ENCODE data around the gene IQSEC1. TPM values are rescaled to one million over a fixed set of nuclear protein-coding genes. Genes with fewer than 3 reads are reported as not detected.

IQSEC1 gene
- total RNA-seq, result 10 to 100 TPM; 38.6 to 39.3 TPM

DNA sequence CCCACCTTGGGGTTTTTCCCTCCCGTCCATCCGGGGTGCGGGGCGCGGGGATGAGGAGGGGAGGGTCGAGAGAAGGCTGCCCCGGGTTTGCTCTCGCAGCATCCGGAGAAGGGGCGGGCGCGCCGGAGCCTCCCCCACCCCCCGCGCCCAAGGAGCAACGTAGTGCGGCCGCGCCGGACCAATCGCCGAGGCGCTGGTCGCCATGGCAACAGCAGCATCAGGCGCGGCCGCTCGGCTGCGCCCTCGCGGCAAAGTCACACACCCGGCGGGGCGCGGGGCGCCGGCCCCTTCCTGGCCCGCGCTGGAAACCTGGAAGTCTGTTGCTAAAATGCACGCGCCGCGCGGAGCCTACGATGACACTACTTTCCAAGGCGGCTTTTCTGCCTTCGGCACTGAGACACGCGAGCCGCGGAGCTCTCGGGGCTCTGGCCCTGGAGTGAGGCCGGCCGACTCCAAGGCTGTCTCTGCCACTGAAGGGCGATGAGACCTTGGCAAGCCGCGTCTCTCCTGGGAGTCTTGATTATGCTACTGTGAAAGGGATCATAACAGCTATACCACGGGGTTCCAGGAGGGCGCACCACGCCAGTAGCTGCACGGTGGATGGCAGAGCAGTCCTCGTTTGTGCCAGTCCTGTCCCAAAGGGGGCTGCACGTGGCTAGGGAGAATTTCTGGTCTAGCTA, at the start of gene IQSEC1:
Gene IQSEC1 (minus strand): TSS at position 104 of the 680 bp plus-strand sequence. CDS start 415 bp downstream, outside the sequence.
- intact Hi-C loops (cut with micrococcal nuclease), result no loop called here
- Mint-ChIP-seq H3K27me3 (ENCODE audit: low read depth) (peaks cover 16% of the 10 kb centered on the region), H3K4me1 (ENCODE audit: low read depth) (peaks cover 21% of the 10 kb centered on the region), H3K27ac (no peak within 1 kb of the TSS), H3K36me3 (ENCODE audit: low read depth) (no peaks in the 10 kb centered on the region), H3K9me3 (no peaks in the 10 kb centered on the region), H3K4me3 (peak within 1 kb of the TSS; percentile 72)
- CTCF ChIA-PET, result interaction anchor here (0.6 kb wide), 1 partner anchor 18 kb away, joined by 3 read pairs; no protein-coding TSS in a partner anchor
- peak; percentile 73 for DNase-seq

DNA sequence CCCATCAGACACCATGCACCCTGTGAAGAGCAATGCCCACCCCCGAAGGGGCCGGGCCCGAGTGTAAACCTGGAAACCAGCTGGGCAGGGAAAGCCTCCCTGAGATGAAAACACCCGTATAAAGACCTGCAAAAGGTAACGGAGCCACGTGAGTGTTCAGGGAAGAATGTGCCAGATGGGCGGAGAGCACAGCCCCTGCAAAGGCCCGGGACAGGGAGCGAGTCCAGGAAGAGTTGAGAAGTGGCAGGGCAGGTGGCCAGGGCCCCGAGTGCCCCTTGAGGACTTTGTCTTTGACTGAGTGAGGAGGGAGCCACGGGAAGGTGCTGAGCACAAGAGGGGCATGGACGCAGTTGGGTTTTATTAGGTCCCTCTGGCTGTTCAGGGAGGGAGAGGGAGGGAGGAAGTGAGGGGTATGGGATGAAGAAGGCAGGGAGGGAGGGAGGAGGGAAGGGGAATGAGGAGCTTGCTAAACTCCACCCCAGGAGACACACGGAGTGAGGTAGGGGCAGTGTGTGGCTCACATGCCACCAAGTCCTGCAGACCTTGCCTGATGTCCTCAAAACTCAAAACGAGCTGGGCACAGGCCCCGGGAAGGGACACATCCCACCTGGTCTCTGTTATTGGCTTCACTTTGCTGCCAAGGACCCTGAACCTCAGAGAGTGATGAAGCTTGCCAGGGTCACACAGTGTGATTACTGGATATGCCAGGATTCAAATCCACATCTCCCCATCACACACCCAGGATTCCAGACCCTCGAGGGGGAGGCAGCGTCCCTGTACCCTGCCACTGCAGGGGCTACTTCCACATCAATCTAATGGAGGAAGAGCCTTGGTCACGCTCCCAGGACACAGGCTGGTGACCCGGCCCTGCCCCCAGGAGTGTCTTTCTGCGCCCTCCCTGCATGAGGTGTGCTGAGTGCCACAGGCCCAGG, 49.1 kb upstream of the IQSEC1 start:
- Mint-ChIP-seq H3K36me3 (ENCODE audit: low read depth) (no peaks in the 10 kb centered on the region), H3K27me3 (ENCODE audit: low read depth) (no peaks in the 10 kb centered on the region), H3K4me3 (no peak overlapping the region), H3K9me3 (no peaks in the 10 kb centered on the region), H3K27ac (no peak overlapping the region), H3K4me1 (ENCODE audit: low read depth) (no peaks in the 10 kb centered on the region)
- CTCF ChIA-PET, result interaction anchor here (0.6 kb wide), 1 partner anchor 338 kb away, joined by 3 read pairs; no protein-coding TSS in a partner anchor
- no peak for DNase-seq
- intact Hi-C loops (cut with micrococcal nuclease), result no loop called here

DNA sequence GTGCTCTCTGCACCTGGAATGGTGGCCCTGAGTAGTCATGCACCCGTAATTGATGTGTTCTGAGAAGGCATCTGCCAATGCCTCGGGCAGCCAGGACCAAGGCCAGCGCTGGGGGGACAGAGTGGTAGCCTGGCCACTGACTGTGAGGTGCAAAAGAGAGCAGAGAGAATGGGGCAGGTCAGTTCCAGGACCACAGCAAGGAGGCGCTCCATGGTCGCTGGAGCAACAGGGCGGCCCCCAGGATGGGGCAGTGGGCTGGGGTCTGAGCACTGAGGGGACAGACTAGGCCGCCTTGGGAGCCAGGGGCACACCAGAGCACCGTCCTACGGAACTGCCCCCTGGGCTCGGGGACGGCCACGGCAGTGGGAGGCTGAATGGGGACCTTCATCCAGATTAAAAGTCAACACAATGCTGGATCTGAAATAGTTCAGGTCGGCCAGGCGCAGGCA, 48.3 kb upstream of the IQSEC1 start:
- CTCF ChIA-PET, result interaction anchor here (0.6 kb wide), 1 partner anchor 339 kb away, joined by 3 read pairs; no protein-coding TSS in a partner anchor
- Mint-ChIP-seq H3K9me3 (no peaks in the 10 kb centered on the region), H3K27me3 (ENCODE audit: low read depth) (no peaks in the 10 kb centered on the region), H3K4me3 (no peak overlapping the region), H3K27ac (no peak overlapping the region), H3K36me3 (ENCODE audit: low read depth) (no peaks in the 10 kb centered on the region), H3K4me1 (ENCODE audit: low read depth) (no peaks in the 10 kb centered on the region)
- intact Hi-C loops (cut with micrococcal nuclease), result no loop called here
- no peak for DNase-seq

- CTCF ChIA-PET, result interaction anchor here (1.5 kb wide), 1 partner anchor 29 kb away, joined by 4 read pairs; no protein-coding TSS in a partner anchor
- Mint-ChIP-seq H3K4me1 (ENCODE audit: low read depth) (no peaks in the 10 kb centered on the region), H3K4me3 (no peak overlapping the region), H3K9me3 (no peaks in the 10 kb centered on the region), H3K27ac (no peak overlapping the region), H3K36me3 (ENCODE audit: low read depth) (no peaks in the 10 kb centered on the region), H3K27me3 (ENCODE audit: low read depth) (no peaks in the 10 kb centered on the region)
- intact Hi-C loops (cut with micrococcal nuclease), result no loop called here
- no peak for DNase-seq
Measured at GRCh38 chr3:13120928-13121552, 47.8 kb upstream of the IQSEC1 start.

DNA sequence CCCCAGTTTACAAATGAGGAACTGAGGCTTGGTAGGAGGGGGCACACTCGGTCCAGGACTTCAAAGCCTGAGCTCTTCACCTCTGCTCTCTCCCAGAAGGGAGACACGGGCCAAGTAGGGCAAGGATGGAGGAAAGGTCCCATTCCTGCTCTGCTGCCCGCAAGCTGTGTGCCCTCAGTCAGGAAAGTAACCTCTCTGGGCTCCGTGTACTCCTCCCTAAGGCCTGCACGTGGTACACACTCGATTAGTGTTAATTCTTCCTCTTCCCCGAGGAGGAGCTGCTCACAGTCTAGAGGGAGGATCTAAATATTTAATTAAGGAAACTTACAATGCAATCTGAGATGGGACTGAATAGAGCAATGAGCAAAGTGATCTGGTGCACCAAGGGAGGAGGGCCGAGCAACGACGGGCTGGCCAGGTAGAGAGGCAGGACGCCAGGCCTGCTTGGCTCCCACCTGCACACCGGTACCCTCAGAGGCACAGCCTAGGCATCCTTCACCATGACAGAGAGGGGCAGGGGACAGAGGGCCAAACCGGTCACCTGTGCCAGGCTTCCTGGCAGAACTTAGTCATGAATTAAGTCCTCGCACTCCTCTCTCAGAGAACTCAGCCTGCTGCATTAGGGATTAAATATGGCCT, 47.2 kb upstream of the IQSEC1 start:
- Mint-ChIP-seq H3K9me3 (no peaks in the 10 kb centered on the region), H3K4me1 (ENCODE audit: low read depth) (no peaks in the 10 kb centered on the region), H3K27ac (no peak overlapping the region), H3K36me3 (ENCODE audit: low read depth) (no peaks in the 10 kb centered on the region), H3K4me3 (no peak overlapping the region), H3K27me3 (ENCODE audit: low read depth) (no peaks in the 10 kb centered on the region)
- no peak for DNase-seq
- intact Hi-C loops (cut with micrococcal nuclease), result no loop called here
- CTCF ChIA-PET, result interaction anchor here (1.1 to 1.5 kb wide), 2 partner anchors 9 to 28 kb away, joined by 3 to 4 read pairs; no protein-coding TSS in a partner anchor

GRCh38 chr3:13119471-13120220, 46.4 kb upstream of the IQSEC1 start:
- intact Hi-C loops (cut with micrococcal nuclease), result no loop called here
- Mint-ChIP-seq H3K4me3 (no peak overlapping the region), H3K36me3 (ENCODE audit: low read depth) (no peaks in the 10 kb centered on the region), H3K27ac (no peak overlapping the region), H3K9me3 (no peaks in the 10 kb centered on the region), H3K27me3 (ENCODE audit: low read depth) (no peaks in the 10 kb centered on the region), H3K4me1 (ENCODE audit: low read depth) (no peaks in the 10 kb centered on the region)
- CTCF ChIA-PET, result interaction anchor here (0.6 to 1.5 kb wide), 4 partner anchors 9 to 73 kb away, joined by 3 to 4 read pairs (median 4); no protein-coding TSS in a partner anchor
- no peak for DNase-seq

- DNase-seq, result no peak
- H3K9me3 Mint-ChIP-seq, result no peaks in the 10 kb centered on the region
- intact Hi-C loops (cut with micrococcal nuclease), result no loop called here
- H3K27me3 Mint-ChIP-seq (ENCODE audit: low read depth), result no peaks in the 10 kb centered on the region
- no peaks in the 10 kb centered on the region for H3K4me1 Mint-ChIP-seq (ENCODE audit: low read depth)
- H3K4me3 Mint-ChIP-seq, result no peak overlapping the region
- H3K36me3 Mint-ChIP-seq (ENCODE audit: low read depth), result no peaks in the 10 kb centered on the region
- no peak overlapping the region for H3K27ac Mint-ChIP-seq
- CTCF ChIA-PET, result no interaction called here
Measured at GRCh38 chr3:13116426-13116825, 43.2 kb upstream of the IQSEC1 start.

DNA sequence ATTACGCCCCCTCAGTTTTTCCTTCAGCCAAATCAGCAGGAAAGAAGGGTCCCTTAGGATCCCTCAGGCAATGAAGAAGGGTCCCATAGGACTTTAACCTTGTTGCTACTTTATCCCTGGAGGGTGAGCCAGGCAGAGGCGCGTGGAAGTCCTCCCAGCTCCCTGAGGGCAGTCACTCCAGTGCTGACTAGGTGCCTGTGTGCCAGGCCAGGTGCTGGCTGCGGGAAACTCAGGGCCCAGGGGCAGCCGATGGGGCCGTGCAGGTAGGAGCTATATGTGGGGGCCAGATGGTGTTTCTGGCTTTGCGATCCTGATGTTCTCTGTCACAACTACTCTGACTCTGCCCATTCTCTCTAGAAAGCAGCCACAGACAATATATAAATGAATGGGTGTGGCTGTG, 42.8 kb upstream of the IQSEC1 start:
- CTCF ChIA-PET, result no interaction called here
- Mint-ChIP-seq H3K4me1 (ENCODE audit: low read depth) (peaks cover under 1% of the 10 kb centered on the region), H3K36me3 (ENCODE audit: low read depth) (no peaks in the 10 kb centered on the region), H3K27ac (no peak overlapping the region), H3K27me3 (ENCODE audit: low read depth) (no peaks in the 10 kb centered on the region), H3K9me3 (no peaks in the 10 kb centered on the region), H3K4me3 (no peak overlapping the region)
- no peak for DNase-seq
- intact Hi-C loops (cut with micrococcal nuclease), result no loop called here

DNA sequence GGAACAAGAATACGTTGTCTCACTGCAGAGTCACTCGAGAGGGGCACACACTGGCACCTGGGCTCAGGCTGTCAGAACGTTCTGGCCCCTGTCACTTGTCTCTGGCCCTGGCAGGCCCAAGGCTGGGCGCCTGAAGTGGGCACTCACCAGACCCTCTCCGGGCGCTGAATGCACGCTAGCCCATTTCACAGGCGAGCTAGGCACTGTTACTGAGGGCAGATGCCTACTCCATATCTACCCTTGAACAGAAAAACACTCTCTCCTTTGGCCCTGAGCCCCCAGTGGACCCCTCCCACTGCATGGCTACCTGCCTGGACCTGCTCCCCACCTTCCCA, 42.3 kb upstream of the IQSEC1 start:
- Mint-ChIP-seq H3K27me3 (ENCODE audit: low read depth) (no peaks in the 10 kb centered on the region), H3K4me1 (ENCODE audit: low read depth) (peaks cover 5% of the 10 kb centered on the region), H3K4me3 (no peak overlapping the region), H3K27ac (no peak overlapping the region), H3K9me3 (no peaks in the 10 kb centered on the region), H3K36me3 (ENCODE audit: low read depth) (no peaks in the 10 kb centered on the region)
- DNase-seq, result no peak
- CTCF ChIA-PET, result no interaction called here
- intact Hi-C loops (cut with micrococcal nuclease), result no loop called here

DNA sequence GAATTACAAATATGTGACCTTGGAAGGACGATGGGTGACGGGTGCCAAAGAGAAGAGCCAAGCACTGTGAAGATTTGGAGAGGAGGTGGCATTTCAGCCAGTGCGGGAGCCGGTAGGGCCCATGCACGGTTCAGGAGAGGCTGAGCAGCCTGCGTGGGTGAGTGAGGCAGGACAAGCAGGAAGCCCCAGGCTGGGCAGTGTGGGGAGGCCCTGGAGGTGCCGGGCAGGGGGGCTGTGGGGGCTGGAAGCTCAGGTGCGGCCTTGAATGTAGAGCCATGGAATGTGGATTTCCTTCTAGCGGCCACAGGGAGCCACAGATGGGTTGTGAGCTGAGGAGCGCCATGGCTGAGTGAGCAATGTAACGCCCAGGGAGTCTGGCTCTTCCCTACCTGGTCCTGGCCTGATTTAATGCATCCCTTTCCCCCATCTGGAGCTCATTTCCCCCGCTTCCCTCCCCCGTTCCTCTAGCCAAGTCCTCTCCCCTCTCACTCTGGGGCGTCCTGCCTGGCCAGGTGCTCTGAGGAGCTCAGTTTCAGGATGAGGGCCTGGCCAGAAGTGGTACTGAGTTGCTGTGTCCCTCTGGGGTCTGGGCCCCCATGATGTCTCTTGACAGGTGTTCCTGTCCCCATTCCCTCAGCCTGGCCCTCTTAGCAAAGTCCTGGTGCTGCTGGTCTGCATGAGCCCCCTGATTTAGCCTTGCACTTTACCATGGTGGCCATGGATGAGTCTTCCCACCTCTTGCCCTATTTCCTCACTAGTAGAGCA, 41.8 kb upstream of the IQSEC1 start:
- peaks cover 7% of the 10 kb centered on the region for H3K4me1 Mint-ChIP-seq (ENCODE audit: low read depth)
- no peak overlapping the region for H3K4me3 Mint-ChIP-seq
- DNase-seq, result no peak
- CTCF ChIA-PET, result interaction anchor here (2.2 kb wide), 1 partner anchor 23 kb away, joined by 4 read pairs; no protein-coding TSS in a partner anchor
- no peaks in the 10 kb centered on the region for H3K27me3 Mint-ChIP-seq (ENCODE audit: low read depth)
- intact Hi-C loops (cut with micrococcal nuclease), result no loop called here
- no peaks in the 10 kb centered on the region for H3K9me3 Mint-ChIP-seq
- no peak overlapping the region for H3K27ac Mint-ChIP-seq
- H3K36me3 Mint-ChIP-seq (ENCODE audit: low read depth), result no peaks in the 10 kb centered on the region

All from activated naive CD4-positive, alpha-beta T cell treated with anti-CD3 and anti-CD28 coated beads for 36 hours (primary cell).